ENCODE results near the gene TMEM63A.

- no peak for TF ChIP-seq POLR2A (IDR thresholded peaks at IDR 0.05)
- TF ChIP-seq, protein P1, sequence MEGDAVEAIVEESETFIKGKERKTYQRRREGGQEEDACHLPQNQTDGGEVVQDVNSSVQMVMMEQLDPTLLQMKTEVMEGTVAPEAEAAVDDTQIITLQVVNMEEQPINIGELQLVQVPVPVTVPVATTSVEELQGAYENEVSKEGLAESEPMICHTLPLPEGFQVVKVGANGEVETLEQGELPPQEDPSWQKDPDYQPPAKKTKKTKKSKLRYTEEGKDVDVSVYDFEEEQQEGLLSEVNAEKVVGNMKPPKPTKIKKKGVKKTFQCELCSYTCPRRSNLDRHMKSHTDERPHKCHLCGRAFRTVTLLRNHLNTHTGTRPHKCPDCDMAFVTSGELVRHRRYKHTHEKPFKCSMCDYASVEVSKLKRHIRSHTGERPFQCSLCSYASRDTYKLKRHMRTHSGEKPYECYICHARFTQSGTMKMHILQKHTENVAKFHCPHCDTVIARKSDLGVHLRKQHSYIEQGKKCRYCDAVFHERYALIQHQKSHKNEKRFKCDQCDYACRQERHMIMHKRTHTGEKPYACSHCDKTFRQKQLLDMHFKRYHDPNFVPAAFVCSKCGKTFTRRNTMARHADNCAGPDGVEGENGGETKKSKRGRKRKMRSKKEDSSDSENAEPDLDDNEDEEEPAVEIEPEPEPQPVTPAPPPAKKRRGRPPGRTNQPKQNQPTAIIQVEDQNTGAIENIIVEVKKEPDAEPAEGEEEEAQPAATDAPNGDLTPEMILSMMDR (IDR thresholded peaks at IDR 0.05): no peak
- TF ChIP-seq POLR2AphosphoS5 (IDR thresholded peaks at IDR 0.05): no peak
Measured at GRCh38 chr1:225860876-225861441, 21.2 kb downstream of the TMEM63A start.
